ENCODE results near the gene MAPRE3. TPM values are rescaled to one million over a fixed set of nuclear protein-coding genes. Genes with fewer than 3 reads are reported as not detected.

MAPRE3 gene
- total RNA-seq, 2 donors from 2014 or later, result 5.0 to 5.8 TPM

- DNase-seq, result peak; percentile 66 to 89 (median 84)
- Mint-ChIP-seq H3K4me3 (peak overlapping the region; percentile 86), H3K27ac (peak overlapping the region; percentile 98)
Observed at GRCh38 chr2:27050281-27050995, 80.0 kb downstream of the MAPRE3 start.

GRCh38 chr2:27050996-27051901, 80.8 kb downstream of the MAPRE3 start, which contains the start of gene AGBL5:
TSS of gene AGBL5 (plus strand) at chr2:27051668. CDS start at chr2:27052959, 1,291 bp downstream.
- H3K4me3 Mint-ChIP-seq, result peak within 1 kb of the TSS; percentile 86
- peak within 1 kb of the TSS; percentile 98 for H3K27ac Mint-ChIP-seq
- peak; percentile 86 to 96 (median 93) for DNase-seq
- H3K9me3 ChIP-seq (ENCODE audit: control insufficient read depth, low read length, poor library complexity, severe bottlenecking), result no peaks in the 10 kb centered on the region
- peaks cover 5% of the 10 kb centered on the region for H3K27me3 Mint-ChIP-seq
- peaks cover 32% of the 10 kb centered on the region for H3K4me1 Mint-ChIP-seq
- peaks cover 3% of the 10 kb centered on the region for H3K36me3 Mint-ChIP-seq (ENCODE audit: low read depth)
- peak; percentile 79 for ATAC-seq

More at GRCh38 chr2:27050281-27050995, 80.0 kb downstream of the MAPRE3 start:
- peaks cover 3% of the 10 kb centered on the region for H3K36me3 Mint-ChIP-seq (ENCODE audit: low read depth)
- H3K4me1 Mint-ChIP-seq, result peaks cover 32% of the 10 kb centered on the region
- peak; percentile 67 for ATAC-seq
- no peaks in the 10 kb centered on the region for H3K9me3 ChIP-seq (ENCODE audit: control insufficient read depth, low read length, poor library complexity, severe bottlenecking)
- peaks cover 5% of the 10 kb centered on the region for H3K27me3 Mint-ChIP-seq

- Mint-ChIP-seq H3K27me3 (peaks cover 5% of the 10 kb centered on the region), H3K27ac (peak overlapping the region; percentile 98), H3K4me3 (peak overlapping the region; percentile 86), H3K36me3 (ENCODE audit: low read depth) (peaks cover 3% of the 10 kb centered on the region), H3K4me1 (peaks cover 32% of the 10 kb centered on the region)
- H3K9me3 ChIP-seq (ENCODE audit: control insufficient read depth, low read length, poor library complexity, severe bottlenecking), result no peaks in the 10 kb centered on the region
- peak in 1 of 3 donors; percentile 27 for DNase-seq
- ATAC-seq, result no peak
Observed at GRCh38 chr2:27051902-27052645, 81.6 kb downstream of the MAPRE3 start.

GRCh38 chr2:27053321-27053720, 82.9 kb downstream of the MAPRE3 start:
- Mint-ChIP-seq H3K36me3 (ENCODE audit: low read depth) (peaks cover 3% of the 10 kb centered on the region), H3K27me3 (peaks cover 5% of the 10 kb centered on the region), H3K27ac (peak overlapping the region; percentile 79), H3K4me1 (peaks cover 30% of the 10 kb centered on the region), H3K4me3 (no peak overlapping the region)
- H3K9me3 ChIP-seq (ENCODE audit: control insufficient read depth, low read length, poor library complexity, severe bottlenecking), result no peaks in the 10 kb centered on the region
- DNase-seq (no peak), ATAC-seq (no peak)

- DNase-seq (no peak), ATAC-seq (no peak)
- Mint-ChIP-seq H3K27me3 (peaks cover 5% of the 10 kb centered on the region), H3K4me3 (peak overlapping the region; percentile 41), H3K4me1 (peaks cover 30% of the 10 kb centered on the region), H3K27ac (peak overlapping the region; percentile 79), H3K36me3 (ENCODE audit: low read depth) (peaks cover 3% of the 10 kb centered on the region)
- no peaks in the 10 kb centered on the region for H3K9me3 ChIP-seq (ENCODE audit: control insufficient read depth, low read length, poor library complexity, severe bottlenecking)
Observed at GRCh38 chr2:27053776-27054175, 83.3 kb downstream of the MAPRE3 start.

GRCh38 chr2:27054721-27055120, 84.3 kb downstream of the MAPRE3 start:
- H3K36me3 Mint-ChIP-seq (ENCODE audit: low read depth), result peaks cover 3% of the 10 kb centered on the region
- peaks cover 5% of the 10 kb centered on the region for H3K27me3 Mint-ChIP-seq
- H3K4me3 Mint-ChIP-seq, result no peak overlapping the region
- DNase-seq (no peak), ATAC-seq (no peak)
- peaks cover 26% of the 10 kb centered on the region for H3K4me1 Mint-ChIP-seq
- H3K9me3 ChIP-seq (ENCODE audit: control insufficient read depth, low read length, poor library complexity, severe bottlenecking), result no peaks in the 10 kb centered on the region
- H3K27ac Mint-ChIP-seq, result no peak overlapping the region

GRCh38 chr2:27057184-27057583, 86.7 kb downstream of the MAPRE3 start:
- ATAC-seq, result no peak
- no peaks in the 10 kb centered on the region for H3K9me3 ChIP-seq (ENCODE audit: control insufficient read depth, low read length, poor library complexity, severe bottlenecking)
- Mint-ChIP-seq H3K4me1 (peaks cover 12% of the 10 kb centered on the region), H3K36me3 (ENCODE audit: low read depth) (peaks cover 2% of the 10 kb centered on the region), H3K27me3 (no peaks in the 10 kb centered on the region), H3K4me3 (no peak overlapping the region), H3K27ac (no peak overlapping the region)
- no peak for DNase-seq

- H3K9me3 ChIP-seq (ENCODE audit: control insufficient read depth, low read length, poor library complexity, severe bottlenecking), result no peaks in the 10 kb centered on the region
- Mint-ChIP-seq H3K4me3 (no peak overlapping the region), H3K27me3 (no peaks in the 10 kb centered on the region), H3K36me3 (ENCODE audit: low read depth) (peaks cover 2% of the 10 kb centered on the region), H3K4me1 (peaks cover 14% of the 10 kb centered on the region), H3K27ac (no peak overlapping the region)
- DNase-seq (no peak), ATAC-seq (no peak)
Observed at GRCh38 chr2:27058210-27058609, 87.8 kb downstream of the MAPRE3 start.

- no peaks in the 10 kb centered on the region for H3K27me3 Mint-ChIP-seq
- H3K27ac Mint-ChIP-seq, result no peak overlapping the region
- H3K36me3 Mint-ChIP-seq (ENCODE audit: low read depth), result no peaks in the 10 kb centered on the region
- DNase-seq (no peak), ATAC-seq (no peak)
- no peak overlapping the region for H3K4me3 Mint-ChIP-seq
- peaks cover 9% of the 10 kb centered on the region for H3K4me1 Mint-ChIP-seq
- H3K9me3 ChIP-seq (ENCODE audit: control insufficient read depth, low read length, poor library complexity, severe bottlenecking), result no peaks in the 10 kb centered on the region
Observed at GRCh38 chr2:27059141-27059820, 88.8 kb downstream of the MAPRE3 start.

- no peaks in the 10 kb centered on the region for H3K9me3 ChIP-seq (ENCODE audit: control insufficient read depth, low read length, poor library complexity, severe bottlenecking)
- peaks cover 5% of the 10 kb centered on the region for H3K4me1 Mint-ChIP-seq
- DNase-seq, result no peak
- no peak overlapping the region for H3K4me3 Mint-ChIP-seq
- H3K27me3 Mint-ChIP-seq, result no peaks in the 10 kb centered on the region
- H3K36me3 Mint-ChIP-seq (ENCODE audit: low read depth), result no peaks in the 10 kb centered on the region
- H3K27ac Mint-ChIP-seq, result no peak overlapping the region
- ATAC-seq, result no peak
Observed at GRCh38 chr2:27060323-27060722, 89.9 kb downstream of the MAPRE3 start.

- H3K27ac Mint-ChIP-seq, result no peak overlapping the region
Observed at GRCh38 chr2:27065128-27065527, 94.7 kb downstream of the MAPRE3 start.

GRCh38 chr2:27067385-27067784, 96.9 kb downstream of the MAPRE3 start:
- ATAC-seq (no peak), DNase-seq (no peak)
- no peaks in the 10 kb centered on the region for H3K9me3 ChIP-seq (ENCODE audit: control insufficient read depth, low read length, poor library complexity, severe bottlenecking)
- Mint-ChIP-seq H3K27ac (no peak overlapping the region), H3K4me3 (no peak overlapping the region), H3K27me3 (no peaks in the 10 kb centered on the region), H3K4me1 (peaks cover 34% of the 10 kb centered on the region), H3K36me3 (ENCODE audit: low read depth) (peaks cover 5% of the 10 kb centered on the region)

More at GRCh38 chr2:27065128-27065527, 94.7 kb downstream of the MAPRE3 start:
- Mint-ChIP-seq H3K4me3 (no peak overlapping the region), H3K27me3 (no peaks in the 10 kb centered on the region), H3K4me1 (peaks cover 27% of the 10 kb centered on the region), H3K36me3 (ENCODE audit: low read depth) (peaks cover 5% of the 10 kb centered on the region)
- DNase-seq (no peak), ATAC-seq (no peak)
- H3K9me3 ChIP-seq (ENCODE audit: control insufficient read depth, low read length, poor library complexity, severe bottlenecking), result no peaks in the 10 kb centered on the region

Data from T-helper 17 cell (primary cell).